ENCODE measurements around the gene ADAMTS5.

DNA sequence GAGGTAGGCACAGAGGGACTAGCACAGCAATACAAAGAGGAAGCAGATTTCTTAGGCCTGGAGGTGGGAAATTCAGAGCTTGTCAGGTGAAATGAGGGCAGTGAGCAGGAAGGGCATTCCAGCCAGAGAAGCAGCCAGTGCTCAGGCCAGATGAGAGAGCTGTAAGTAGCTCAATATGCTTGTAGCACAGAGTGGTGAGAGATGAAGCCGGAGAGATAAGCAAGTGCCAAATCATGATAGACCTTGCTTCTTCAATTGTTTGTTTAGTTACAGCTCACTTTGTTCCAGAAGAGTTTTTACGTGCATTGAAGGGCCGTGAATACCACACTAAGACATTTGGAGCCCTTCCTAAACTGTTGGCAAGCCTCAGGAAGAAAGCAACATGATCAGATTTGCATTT, 79.6 kb downstream of the ADAMTS5 start:
- TF ChIP-seq CTCF (IDR thresholded peaks at IDR 0.05) (no peak), POLR2A (IDR thresholded peaks at IDR 0.05) (no peak), POLR2AphosphoS5 (IDR thresholded peaks at IDR 0.05; ENCODE audit: insufficient read depth in 1 of 2, low read depth in 1 of 2) (no peak)
